GM12892 (cell line): Measurements from ENCODE around the gene BANP.
"Not testable (repeated sequence)": the region's sequence is repeated elsewhere in the genome, so short reads cannot be mapped to it uniquely, and the experiment has no call there.

Experiments used
- POLR2A ChIP-seq: IDR thresholded peaks from 2 replicates; pipeline ENCODE4 v1.6.1; 2011; ENCODE audit warnings: low read depth, low read length, control low read depth
- POLR2AphosphoS5 ChIP-seq: IDR thresholded peaks from 2 replicates; pipeline ENCODE4 v1.6.1; 2011; ENCODE audit warnings: low read depth, low read length, control low read depth
- TAF1 ChIP-seq: IDR thresholded peaks from 2 replicates; pipeline ENCODE4 v1.6.1; 2011; ENCODE audit warnings: low read depth, mild to moderate bottlenecking, control low read depth, low read length, borderline replicate concordance

DNA sequence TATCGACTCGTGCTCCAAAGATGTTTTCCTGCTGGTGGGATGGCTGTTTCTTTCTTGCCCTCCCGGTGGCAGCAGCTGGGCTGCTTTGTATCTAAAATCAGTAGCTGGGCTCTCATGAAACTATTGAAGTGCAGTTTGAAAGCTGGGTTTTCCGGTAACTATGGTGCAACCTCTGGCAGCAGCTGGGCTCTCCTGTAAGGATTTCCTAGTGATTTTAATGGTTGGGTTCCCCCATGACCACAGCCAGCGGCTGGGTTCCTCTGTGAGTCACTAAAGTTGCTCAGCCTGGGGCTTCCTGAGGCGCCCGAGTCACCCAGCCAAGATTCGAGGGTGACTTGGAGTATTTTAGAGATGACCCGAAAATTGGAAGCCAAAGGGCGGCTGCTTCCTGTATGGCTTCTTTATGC is 73.9 kb downstream of the BANP start:
- not testable (repeated sequence) for TF ChIP-seq TAF1, POLR2A, POLR2AphosphoS5
